ENCODE measurements around the gene CNTD1. TPM values are rescaled to one million over a fixed set of nuclear protein-coding genes. Genes with fewer than 3 reads are reported as not detected.
A peak's percentile ranks its signal among the peaks of the same experiment; 100 is the strongest.
"Not testable (repeated sequence)": the region's sequence is repeated elsewhere in the genome, so short reads cannot be mapped to it uniquely, and the experiment has no call there.

CNTD1 gene
- total RNA-seq, 2 experiments from 2014 or later: not detected

GRCh38 chr17:42767512-42767911 lies 31.1 kb upstream of the CNTD1 start:
- H3K4me3 Mint-ChIP-seq: no peak overlapping the region
- no peak overlapping the region for H3K27ac Mint-ChIP-seq
- H3K27me3 Mint-ChIP-seq: peaks cover 19% of the 10 kb centered on the region
- peaks cover 4% of the 10 kb centered on the region for H3K4me1 Mint-ChIP-seq (ENCODE audit: low read depth)
- H3K9me3 Mint-ChIP-seq: no peaks in the 10 kb centered on the region
- no peaks in the 10 kb centered on the region for H3K36me3 Mint-ChIP-seq
- ChIA-PET CTCF (no interaction called here), POLR2A (no interaction called here)
- intact Hi-C loops (cut with micrococcal nuclease): no loop called here
- DNase-seq: no peak

- POLR2A ChIA-PET; intact Hi-C loops (cut with micrococcal nuclease); H3K27ac Mint-ChIP-seq; H3K4me3 Mint-ChIP-seq; CTCF ChIA-PET; DNase-seq; H3K36me3 Mint-ChIP-seq; H3K4me1 Mint-ChIP-seq (ENCODE audit: low read depth); H3K9me3 Mint-ChIP-seq: not testable (repeated sequence)
- peaks cover 15% of the 10 kb centered on the region for H3K27me3 Mint-ChIP-seq
Observed at GRCh38 chr17:42768006-42768405, 30.7 kb upstream of the CNTD1 start.

GRCh38 chr17:42769964-42770363 lies 28.7 kb upstream of the CNTD1 start:
- DNase-seq; CTCF ChIA-PET; intact Hi-C loops (cut with micrococcal nuclease); H3K36me3 Mint-ChIP-seq; H3K4me3 Mint-ChIP-seq; H3K27me3 Mint-ChIP-seq; H3K27ac Mint-ChIP-seq; H3K9me3 Mint-ChIP-seq: not testable (repeated sequence)
- POLR2A ChIA-PET: interaction anchor here (0.6 kb wide), 1 partner anchor 66 kb away, joined by 3 read pairs; no protein-coding TSS in a partner anchor
- H3K4me1 Mint-ChIP-seq (ENCODE audit: low read depth): peaks cover 22% of the 10 kb centered on the region

DNA sequence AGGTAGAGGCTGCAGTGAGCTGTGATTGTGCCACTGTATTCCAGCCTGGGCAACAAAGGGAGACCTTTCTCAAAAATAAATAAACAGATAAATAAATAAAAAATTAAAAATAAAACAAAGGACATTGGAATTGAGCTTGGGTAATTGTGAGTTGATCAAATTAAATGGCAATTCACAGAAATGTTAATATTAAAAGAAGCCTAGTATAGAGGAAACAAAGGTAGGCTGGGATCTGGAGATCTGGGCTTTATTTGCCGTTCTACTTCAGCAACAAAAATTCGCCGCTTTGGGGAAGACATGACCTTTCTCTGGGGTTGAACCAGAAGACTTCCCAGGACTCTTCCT lies 25.7 kb upstream of the CNTD1 start:
- no peaks in the 10 kb centered on the region for H3K9me3 Mint-ChIP-seq

DNA sequence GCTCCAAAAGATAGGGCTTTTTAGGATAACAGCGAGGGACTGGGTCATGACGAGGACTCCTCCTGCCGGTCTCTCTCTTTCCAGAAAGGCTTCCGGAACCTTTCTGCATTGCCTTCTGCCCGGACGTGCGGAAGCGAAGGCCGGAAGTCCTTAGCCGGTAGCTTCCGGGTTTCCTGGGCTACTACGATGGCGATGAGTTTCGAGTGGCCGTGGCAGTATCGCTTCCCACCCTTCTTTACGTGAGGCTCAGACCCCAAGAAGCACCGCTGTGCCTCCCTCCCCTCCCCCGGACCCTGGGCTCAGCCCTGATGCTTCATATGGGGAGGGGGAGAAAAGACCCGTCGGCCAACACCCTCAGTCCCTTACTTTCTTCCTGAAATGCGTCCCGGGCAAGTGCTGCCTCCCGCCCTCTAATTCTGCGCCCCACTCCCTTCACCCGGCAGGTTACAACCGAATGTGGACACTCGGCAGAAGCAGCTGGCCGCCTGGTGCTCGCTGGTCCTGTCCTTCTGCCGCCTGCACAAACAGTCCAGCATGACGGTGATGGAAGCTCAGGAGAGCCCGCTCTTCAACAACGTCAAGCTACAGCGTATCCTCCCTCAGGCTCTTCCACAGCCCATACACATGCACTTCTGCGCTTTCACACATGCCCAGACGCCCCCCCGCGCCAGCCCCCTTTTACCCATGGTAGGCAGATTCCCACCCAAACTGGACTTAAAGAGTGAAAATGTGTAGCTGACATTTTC lies 25.2 kb upstream of the CNTD1 start, which contains the start of gene VPS25:
Gene VPS25 (plus strand): TSS at position 160 of the 746 bp plus-strand sequence. CDS start 27 bp downstream, at position 187.
- Mint-ChIP-seq H3K27me3 (no peaks in the 10 kb centered on the region), H3K4me3 (peak within 1 kb of the TSS; percentile 100)
- intact Hi-C loops (cut with micrococcal nuclease): loop anchor here (2.0 kb wide), 1 partner anchor 51 kb away; the partner anchor contains the start of gene BECN1

More for the DNA sequence above, 25.7 kb upstream of the CNTD1 start:
- intact Hi-C loops (cut with micrococcal nuclease): loop anchor here (2.0 kb wide), 1 partner anchor 52 kb away; the partner anchor contains the start of gene BECN1
- Mint-ChIP-seq H3K4me1 (ENCODE audit: low read depth) (peaks cover 22% of the 10 kb centered on the region), H3K4me3 (peak overlapping the region; percentile 100), H3K27me3 (no peaks in the 10 kb centered on the region), H3K27ac (peak overlapping the region; percentile 87), H3K36me3 (peaks cover 19% of the 10 kb centered on the region)
- POLR2A ChIA-PET: interaction anchor here (1.1 to 1.9 kb wide), 4 partner anchors 13 to 225 kb away, joined by 3 to 6 read pairs (median 5); partner anchors contain the start of genes BECN1 and RPL27
- no peak for DNase-seq
- CTCF ChIA-PET: interaction anchor here (1.0 to 4.2 kb wide), 7 partner anchors 10 to 195 kb away, joined by 3 to 44 read pairs (median 4); partner anchors contain the start of genes BECN1, COA3 and RAMP2

DNA sequence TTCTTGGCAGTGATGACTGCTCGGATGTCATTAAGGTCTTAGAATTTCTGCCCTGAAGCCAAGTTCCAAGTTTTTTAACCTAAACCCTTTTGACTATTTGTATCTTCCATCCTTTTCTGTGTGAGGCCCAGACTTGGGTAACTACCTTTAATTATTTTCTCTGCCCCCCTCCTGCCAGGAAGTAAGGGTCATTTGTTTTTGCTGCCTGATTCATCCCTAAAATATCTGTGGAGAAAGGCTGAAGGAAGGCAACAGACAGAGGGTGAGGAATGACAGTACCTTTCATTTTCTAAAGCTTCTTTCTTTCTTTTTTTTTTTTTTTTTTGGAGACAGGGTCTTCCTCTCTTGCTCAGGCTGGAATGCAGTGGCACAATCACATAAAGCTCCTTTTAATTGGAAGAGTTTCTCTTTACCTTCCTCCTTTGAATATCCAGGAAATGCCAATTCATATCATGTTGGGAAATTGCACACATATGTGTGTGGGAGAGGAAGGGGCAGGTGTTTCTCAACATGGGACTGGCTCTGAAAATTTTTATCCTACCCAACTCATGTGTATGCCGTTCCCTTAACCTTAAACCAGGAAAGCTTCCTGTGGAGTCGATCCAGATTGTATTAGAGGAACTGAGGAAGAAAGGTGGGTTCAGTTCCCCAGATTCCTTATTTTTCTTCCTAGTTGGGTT lies 24.5 kb upstream of the CNTD1 start:
- DNase-seq: no peak
- CTCF ChIA-PET: interaction anchor here (0.6 to 4.2 kb wide), 6 partner anchors 11 to 1687 kb away, joined by 3 to 44 read pairs (median 4); partner anchors contain the start of genes PSME3 and RAMP2
- peaks cover 26% of the 10 kb centered on the region for H3K36me3 Mint-ChIP-seq
- no peaks in the 10 kb centered on the region for H3K27me3 Mint-ChIP-seq
- POLR2A ChIA-PET: interaction anchor here (1.1 to 1.9 kb wide), 5 partner anchors 24 to 224 kb away, joined by 3 to 7 read pairs (median 4); partner anchors contain the start of genes BECN1, CNTD1, COA3 and RETREG3
- intact Hi-C loops (cut with micrococcal nuclease): no loop called here
- H3K27ac Mint-ChIP-seq: peak overlapping the region; percentile 87
- H3K4me3 Mint-ChIP-seq: peak overlapping the region; percentile 100
- no peaks in the 10 kb centered on the region for H3K9me3 Mint-ChIP-seq
- peaks cover 22% of the 10 kb centered on the region for H3K4me1 Mint-ChIP-seq (ENCODE audit: low read depth)

More for the DNA sequence above, 25.2 kb upstream of the CNTD1 start, which contains the start of gene VPS25:
- ChIA-PET POLR2A (interaction anchor here (1.1 to 1.9 kb wide), 6 partner anchors 14 to 225 kb away, joined by 3 to 7 read pairs (median 5); partner anchors contain the start of genes BECN1, CNTD1, COA3 and RETREG3), CTCF (interaction anchor here (0.6 to 4.2 kb wide), 11 partner anchors 11 to 1688 kb away, joined by 3 to 44 read pairs (median 3); partner anchors contain the start of genes BECN1, COA3, PSME3 and RAMP2)
- H3K36me3 Mint-ChIP-seq: peaks cover 22% of the 10 kb centered on the region
- no peaks in the 10 kb centered on the region for H3K9me3 Mint-ChIP-seq
- H3K4me1 Mint-ChIP-seq (ENCODE audit: low read depth): peaks cover 22% of the 10 kb centered on the region
- peak; percentile 84 for DNase-seq
- peak within 1 kb of the TSS; percentile 87 for H3K27ac Mint-ChIP-seq

- Mint-ChIP-seq H3K4me1 (ENCODE audit: low read depth) (peaks cover 22% of the 10 kb centered on the region), H3K9me3 (no peaks in the 10 kb centered on the region), H3K27ac (no peak overlapping the region), H3K4me3 (no peak overlapping the region), H3K36me3 (peaks cover 33% of the 10 kb centered on the region), H3K27me3 (peaks cover 4% of the 10 kb centered on the region)
- DNase-seq: no peak
- POLR2A ChIA-PET: no interaction called here
- CTCF ChIA-PET: interaction anchor here (4.2 kb wide), 1 partner anchor 13 kb away, joined by 44 read pairs; the partner anchor contains the start of gene RAMP2
- intact Hi-C loops (cut with micrococcal nuclease): no loop called here
Observed at GRCh38 chr17:42775534-42776098, 23.0 kb upstream of the CNTD1 start.

GRCh38 chr17:42778570-42778969 lies 20.1 kb upstream of the CNTD1 start:
- no peak for DNase-seq
- Mint-ChIP-seq H3K27ac (no peak overlapping the region), H3K4me1 (ENCODE audit: low read depth) (peaks cover 18% of the 10 kb centered on the region), H3K9me3 (no peaks in the 10 kb centered on the region), H3K27me3 (peaks cover 26% of the 10 kb centered on the region), H3K36me3 (peaks cover 31% of the 10 kb centered on the region), H3K4me3 (no peak overlapping the region)
- CTCF ChIA-PET: interaction anchor here (4.7 kb wide), 1 partner anchor 15 kb away, joined by 18 read pairs; no protein-coding TSS in a partner anchor
- intact Hi-C loops (cut with micrococcal nuclease): no loop called here
- POLR2A ChIA-PET: no interaction called here

GRCh38 chr17:42779304-42779935 lies 19.2 kb upstream of the CNTD1 start:
- H3K4me1 Mint-ChIP-seq (ENCODE audit: low read depth): peaks cover 16% of the 10 kb centered on the region
- no peak overlapping the region for H3K4me3 Mint-ChIP-seq
- no peaks in the 10 kb centered on the region for H3K9me3 Mint-ChIP-seq
- no peak for DNase-seq
- POLR2A ChIA-PET: no interaction called here
- H3K36me3 Mint-ChIP-seq: peaks cover 27% of the 10 kb centered on the region
- intact Hi-C loops (cut with micrococcal nuclease): no loop called here
- CTCF ChIA-PET: interaction anchor here (4.7 kb wide), 1 partner anchor 16 kb away, joined by 18 read pairs; no protein-coding TSS in a partner anchor
- no peak overlapping the region for H3K27ac Mint-ChIP-seq
- peaks cover 34% of the 10 kb centered on the region for H3K27me3 Mint-ChIP-seq

- no peak for DNase-seq
- intact Hi-C loops (cut with micrococcal nuclease): no loop called here
- H3K27me3 Mint-ChIP-seq: peaks cover 40% of the 10 kb centered on the region
- H3K27ac Mint-ChIP-seq: no peak within 1 kb of the TSS
- peaks cover 23% of the 10 kb centered on the region for H3K4me1 Mint-ChIP-seq (ENCODE audit: low read depth)
- H3K4me3 Mint-ChIP-seq: no peak within 1 kb of the TSS
- ChIA-PET POLR2A (no interaction called here), CTCF (interaction anchor here (4.7 kb wide), 1 partner anchor 17 kb away, joined by 18 read pairs; no protein-coding TSS in a partner anchor)
- H3K9me3 Mint-ChIP-seq: no peaks in the 10 kb centered on the region
- peaks cover 26% of the 10 kb centered on the region for H3K36me3 Mint-ChIP-seq
Observed at GRCh38 chr17:42779936-42780850, 18.5 kb upstream of the CNTD1 start, which contains the start of gene WNK4. Gene WNK4 (plus strand): TSS chr17:42780610. CDS start chr17:42780699, 89 bp downstream.
